CD14-positive monocyte (primary cell): ENCODE measurements around the gene FBXO11. TPM values are rescaled to one million over a fixed set of nuclear protein-coding genes. Genes with fewer than 3 reads are reported as not detected.

Experiments
- DNase-seq, 3 donors: peaks; one replicate each; pipeline ENCODE4 v3.0.0-alpha.2; 2011 to 2022
- H2AFZ ChIP-seq: 2 replicates; pipeline ENCODE4 v1.6.0; 2012; ENCODE audit warnings: mild to moderate bottlenecking, low read depth, low read length, inconsistent platforms; ENCODE audit not compliant: insufficient read depth, poor library complexity, severe bottlenecking
- H3K27ac ChIP-seq, 2 donors: 1 replicate in 1 of 2; 2 replicates in 1 of 2; pipeline ENCODE4 v1.5.1; 2012 to 2013; ENCODE audit warnings: low read length in 2 of 2, control low read depth in 1 of 2, inconsistent platforms in 1 of 2, low read depth in 1 of 2, mild to moderate bottlenecking in 1 of 2
- H3K27me3 ChIP-seq, 2 donors: one replicate each; pipeline versions ENCODE4 v1.6.0 to v1.6.1; 2011 to 2013; ENCODE audit warnings: low read length in 2 of 2; ENCODE audit not compliant: control insufficient read depth in 2 of 2, insufficient read depth in 2 of 2
- H3K36me3 ChIP-seq, 2 donors: replicated peaks in 1 of 2; 1 replicate in 1 of 2; 2 replicates in 1 of 2; pipeline versions ENCODE4 v1.5.1 to v1.6.1; 2012 to 2013; ENCODE audit warnings: low read length in 2 of 2, control low read depth in 1 of 2, inconsistent platforms in 1 of 2, mild to moderate bottlenecking in 1 of 2; ENCODE audit not compliant: insufficient read depth in 2 of 2, control insufficient read depth in 1 of 2
- H3K4me1 ChIP-seq, 2 donors: 1 replicate in 1 of 2; 2 replicates in 1 of 2; pipeline versions ENCODE4 v1.5.1 to v1.6.1; 2012 to 2013; ENCODE audit warnings: low read length in 2 of 2, control low read depth in 1 of 2, inconsistent platforms in 1 of 2, mild to moderate bottlenecking in 1 of 2, moderate library complexity in 1 of 2; ENCODE audit not compliant: insufficient read depth in 2 of 2, control insufficient read depth in 1 of 2
- H3K4me2 ChIP-seq: replicated peaks from 2 replicates; pipeline ENCODE3; 2012; ENCODE audit warnings: low read length, moderate library complexity, mild to moderate bottlenecking; ENCODE audit not compliant: poor library complexity, severe bottlenecking; ENCODE audit errors: extremely low read depth
- H3K4me3 ChIP-seq, 3 experiments: fragments of 200-600 bp in 1 of 3; sonication (generic) in 1 of 3; replicated peaks in 1 of 3; 1 replicate in 2 of 3; 2 replicates in 1 of 3; pipeline ENCODE4 v1.5.1; 2011 to 2013; ENCODE audit warnings: low read length in 3 of 3, mild to moderate bottlenecking in 3 of 3, control low read depth in 2 of 3, low read depth in 2 of 3, inconsistent platforms in 1 of 3, moderate library complexity in 1 of 3
- H3K79me2 ChIP-seq: 2 replicates; pipeline ENCODE4 v1.6.0; 2012; ENCODE audit warnings: mild to moderate bottlenecking, control low read depth, inconsistent platforms, low read length, moderate library complexity; ENCODE audit not compliant: insufficient read depth
- H3K9ac ChIP-seq: 2 replicates; pipeline ENCODE4 v1.6.0; 2017; ENCODE audit warnings: low read length, mild to moderate bottlenecking; ENCODE audit not compliant: insufficient read depth, poor library complexity, severe bottlenecking
- H3K9me3 ChIP-seq, 2 donors: replicated peaks in 1 of 2; 1 replicate in 1 of 2; 2 replicates in 1 of 2; pipeline versions ENCODE4 v1.5.1 to v1.6.1; 2012 to 2013; ENCODE audit warnings: low read length in 2 of 2, control low read depth in 1 of 2; ENCODE audit not compliant: control insufficient read depth in 1 of 2, insufficient read depth in 1 of 2
- H4K20me1 ChIP-seq: 2 replicates; pipeline ENCODE4 v1.6.0; 2012; ENCODE audit warnings: mild to moderate bottlenecking, low read length, control low read depth, moderate library complexity; ENCODE audit not compliant: insufficient read depth
- H3K27ac Mint-ChIP-seq, 7 donors: one replicate each; pipeline ENCODE4 v1.8.0; 2020; ENCODE audit warnings: mild to moderate bottlenecking in 7 of 7, mixed read lengths in 7 of 7, moderate library complexity in 6 of 7, inconsistent platforms in 2 of 7
- H3K27me3 Mint-ChIP-seq, 3 donors: one replicate each; pipeline ENCODE4 v1.8.0; 2021 to 2022; ENCODE audit warnings: low read depth in 3 of 3, mild to moderate bottlenecking in 3 of 3, mixed read lengths in 3 of 3, moderate library complexity in 3 of 3, inconsistent platforms in 1 of 3
- H3K36me3 Mint-ChIP-seq, 2 donors: one replicate each; pipeline ENCODE4 v1.8.0; 2020; ENCODE audit warnings: mixed read lengths in 2 of 2, inconsistent platforms in 1 of 2, mild to moderate bottlenecking in 1 of 2
- H3K4me1 Mint-ChIP-seq: one replicate; pipeline ENCODE4 v1.8.0; 2020; ENCODE audit warnings: mild to moderate bottlenecking, mixed read lengths
- H3K4me3 Mint-ChIP-seq, 2 donors: one replicate each; pipeline ENCODE4 v1.8.0; 2020; ENCODE audit warnings: mild to moderate bottlenecking in 2 of 2, mixed read lengths in 2 of 2, moderate library complexity in 1 of 2
- H3K9me3 Mint-ChIP-seq, 7 donors: one replicate each; pipeline ENCODE4 v1.8.0; 2020 to 2022; ENCODE audit warnings: mixed read lengths in 7 of 7, mild to moderate bottlenecking in 6 of 7, moderate library complexity in 6 of 7, inconsistent platforms in 2 of 7
- CTCF ChIP-seq: fragments of 200-600 bp; IDR thresholded peaks from one replicate; pipeline ENCODE4 v1.8.0; 2022; ENCODE audit warnings: antibody characterized with exemption, mild to moderate bottlenecking
- WGBS: methylation state at CpG from one replicate; pipeline ENCODE4 v1.1.5; 2013; ENCODE audit warnings: missing lambda C conversion rate; ENCODE audit not compliant: insufficient coverage; 5-methylcytosine and 5-hydroxymethylcytosine counted together
- intact Hi-C, 2 donors: fragments of 100-400 bp; cut with micrococcal nuclease; formaldehyde crosslinking; loops; one replicate each; pipeline versions ENCODE4 v1.15.0 to v1.15.1; 2023
- polyA plus RNA-seq, 3 donors: library from polyadenylated mRNA; depleted of rRNA in 1 of 3; unstranded in 2 of 3; stranded (reverse) in 1 of 3; fragments of 300-500 nt in 2 of 3; fragments of >200 nt in 1 of 3; fragmentation: Illumina TruSeq in 2 of 3; gene quantifications; 1 replicate in 2 of 3; 2 replicates in 1 of 3; pipeline ENCODE4 v1.2.3, GENCODE V29; 2012 to 2021

FBXO11 gene
- polyA plus RNA-seq, 3 donors, result 2.2 to 51.3 (median 4.6) TPM

DNA sequence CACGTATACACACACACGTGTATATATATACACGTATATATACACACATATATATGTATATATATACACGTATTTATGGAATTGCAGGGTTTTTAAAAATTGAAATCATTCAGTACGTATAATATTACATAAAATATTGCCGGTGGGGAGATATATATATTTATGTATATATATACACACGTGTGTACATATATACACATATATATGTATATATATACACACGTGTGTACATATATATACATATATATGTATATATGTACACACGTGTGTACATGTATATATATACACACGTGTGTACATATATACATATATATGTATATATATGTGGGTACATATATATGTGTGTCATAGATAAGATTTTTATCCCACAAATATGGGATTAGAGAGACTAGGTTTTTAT is 5.4 kb downstream of the FBXO11 start:
- no peak overlapping the region for H3K4me3 Mint-ChIP-seq
- Histone ChIP-seq H3K79me2 (peaks cover 97% of the 10 kb centered on the region), H2AFZ (no peak overlapping the region), H3K27ac (no peak overlapping the region), H3K9me3 (no peaks in the 10 kb centered on the region), H3K4me3 (no peak overlapping the region), H3K27me3 (no peaks in the 10 kb centered on the region), H3K4me1 (peaks cover 40 to 70% of the 10 kb centered on the region in 2 donors), H4K20me1 (peaks cover 83% of the 10 kb centered on the region), H3K9ac (no peak overlapping the region), H3K4me2 (no peak overlapping the region), H3K36me3 (no peaks in the 10 kb centered on the region)
- H3K9me3 Mint-ChIP-seq, result peaks cover 0 to 6% (median 0%) of the 10 kb centered on the region in 7 donors
- no peaks in the 10 kb centered on the region for H3K27me3 Mint-ChIP-seq
- WGBS, result no CpG with 5 or more reads among the region's 10 CpGs
- peaks cover 68% of the 10 kb centered on the region for H3K4me1 Mint-ChIP-seq
- no peak for TF ChIP-seq CTCF
- no peak overlapping the region for H3K27ac Mint-ChIP-seq
- intact Hi-C loops, result no loop called here
- DNase-seq, result no peak
- H3K36me3 Mint-ChIP-seq, result peaks cover 2 to 7% of the 10 kb centered on the region in 2 donors

GRCh38 chr2:47899915-47900816 is 6.1 kb downstream of the FBXO11 start:
- H3K27me3 Mint-ChIP-seq, result no peaks in the 10 kb centered on the region

More at GRCh38 chr2:47899915-47900816, 6.1 kb downstream of the FBXO11 start:
- Mint-ChIP-seq H3K27ac (peak overlapping the region in 6 of 7 donors; percentile 9 to 85 (median 62)), H3K4me1 (peaks cover 72% of the 10 kb centered on the region), H3K9me3 (peaks cover 0 to 6% (median 0%) of the 10 kb centered on the region in 7 donors), H3K36me3 (peaks cover 3 to 7% of the 10 kb centered on the region in 2 donors), H3K4me3 (no peak overlapping the region)
- no peaks in the 10 kb centered on the region for H3K9me3 ChIP-seq
- no peaks in the 10 kb centered on the region for H3K27me3 ChIP-seq
- H3K4me1 ChIP-seq, result peaks cover 44 to 73% of the 10 kb centered on the region in 2 donors
- WGBS, result 99% methylated on average over 18 of the region's 25 CpGs
- H3K9ac ChIP-seq, result no peak overlapping the region
- peak overlapping the region; percentile 4 for H3K4me2 ChIP-seq
- peak overlapping the region in 1 of 2 donors; percentile 73 for H3K27ac ChIP-seq
- no peak overlapping the region for H3K4me3 ChIP-seq
- H3K36me3 ChIP-seq, result no peaks in the 10 kb centered on the region
- H2AFZ ChIP-seq, result no peak overlapping the region
- peak in 1 of 3 donors; percentile 7 for DNase-seq
- intact Hi-C loops, result no loop called here
- H3K79me2 ChIP-seq, result peaks cover 100% of the 10 kb centered on the region
- peaks cover 90% of the 10 kb centered on the region for H4K20me1 ChIP-seq
- TF ChIP-seq CTCF, result no peak
